NOMO-1 treated with dmso at 0.1 percent for 144 hours (cell line): Measurements from ENCODE around the gene KANK3.
"Not testable (repeated sequence)": the region's sequence is repeated elsewhere in the genome, so short reads cannot be mapped to it uniquely, and the experiment has no call there.

ENCODE experiments used
- DNase-seq: peaks from one replicate; lab custom pipeline; 2025; ENCODE audit not compliant: unreplicated experiment; lab: John Stamatoyannopoulos, UW

Gene KANK3

GRCh38 chr19:8320564-8321066 lies 22.4 kb downstream of the KANK3 start:
- no peak for DNase-seq

GRCh38 chr19:8319807-8320520 lies 23.1 kb downstream of the KANK3 start:
- DNase-seq, result no peak

GRCh38 chr19:8318835-8319234 lies 24.2 kb downstream of the KANK3 start:
- DNase-seq, result not testable (repeated sequence)

GRCh38 chr19:8316351-8317125 lies 26.5 kb downstream of the KANK3 start:
- no peak for DNase-seq

GRCh38 chr19:8314981-8315640 lies 28.0 kb downstream of the KANK3 start:
- not testable (repeated sequence) for DNase-seq

- no peak for DNase-seq
Observed at GRCh38 chr19:8311461-8312260, 31.4 kb downstream of the KANK3 start.

- no peak for DNase-seq
Observed at GRCh38 chr19:8310342-8311055, 32.6 kb downstream of the KANK3 start.

GRCh38 chr19:8308891-8309291 lies 34.2 kb downstream of the KANK3 start:
- DNase-seq, result no peak

- DNase-seq, result peak; percentile 83
Observed at GRCh38 chr19:8307965-8308866, 34.8 kb downstream of the KANK3 start, which contains the start of gene CD320. TSS of gene CD320 (minus strand) at chr19:8308358. CDS start at chr19:8308290, 68 bp downstream.

- no peak for DNase-seq
Observed at GRCh38 chr19:8307400-8307964, 35.6 kb downstream of the KANK3 start.

- no peak for DNase-seq
Observed at GRCh38 chr19:8306235-8307054, 36.6 kb downstream of the KANK3 start.

GRCh38 chr19:8305798-8306197 lies 37.3 kb downstream of the KANK3 start:
- no peak for DNase-seq

- no peak for DNase-seq
Observed at GRCh38 chr19:8304841-8305621, 38.0 kb downstream of the KANK3 start.

- DNase-seq, result no peak
Observed at GRCh38 chr19:8302734-8303133, 40.3 kb downstream of the KANK3 start.

GRCh38 chr19:8302357-8302691 lies 40.7 kb downstream of the KANK3 start:
- DNase-seq, result no peak

GRCh38 chr19:8291337-8291736 lies 51.7 kb downstream of the KANK3 start:
- not testable (repeated sequence) for DNase-seq

- not testable (repeated sequence) for DNase-seq
Observed at GRCh38 chr19:8276508-8276907, 66.6 kb downstream of the KANK3 start.
